A549 (cell line): ENCODE measurements around the gene ZNF23. TPM values are rescaled to one million over a fixed set of nuclear protein-coding genes. Genes with fewer than 3 reads are reported as not detected.

Experiments used
- ATAC-seq, 2 experiments: fragments of 200-7000 bp in 1 of 2; fragments of >200 bp in 1 of 2; cut with Nextera tagmentation in 1 of 2; cut with Tn5 transposase in 1 of 2; 3 replicates each; pipeline versions ENCODE4 v1.8.0 to v1.9.1; 2018 to 2020; ENCODE audit warnings: mild to moderate bottlenecking in 1 of 2, moderate library complexity in 1 of 2
- CTCF ChIA-PET: fragments of 300-600 bp; sonication (Branson Sonifier 250); formaldehyde crosslinking; extraction: SDS; loops from one replicate; lab custom pipeline; 2021; ENCODE audit warnings: antibody characterized with exemption, inconsistent platforms; lab: Yijun Ruan, JAX
- POLR2A ChIA-PET: fragments of 350-600 bp; formaldehyde crosslinking; extraction: SDS; loops from one replicate; lab custom pipeline; 2021; ENCODE audit warnings: antibody characterized with exemption, inconsistent platforms; lab: Yijun Ruan, JAX
- DNase-seq, 2 experiments: peaks; one replicate each; pipeline versions ENCODE4 v3.0.0 to v3.0.0-alpha.2; 2011 to 2016; ENCODE audit warnings: low read depth in 1 of 2, low spot score in 1 of 2
- FAIRE-seq: peaks from 2 replicates; lab custom pipeline; 2011; peaks lifted over from hg19 to GRCh38; lab: Jason Lieb, UNC
- H3K27ac ChIP-seq, 2 experiments: fragments of >200 bp; sonication (Bioruptor Twin); formaldehyde crosslinking; 3 replicates each; pipeline ENCODE4 v1.5.1; 2016 to 2017
- H3K4me1 ChIP-seq: fragments of >200 bp; sonication (Bioruptor Twin); formaldehyde crosslinking; 3 replicates; pipeline ENCODE4 v1.6.1; 2016
- H3K4me2 ChIP-seq: fragments of >200 bp; sonication (Bioruptor Twin); formaldehyde crosslinking; 3 replicates; pipeline ENCODE4 v1.6.1; 2016
- H3K4me3 ChIP-seq: fragments of >200 bp; sonication (Bioruptor Twin); formaldehyde crosslinking; 3 replicates; pipeline ENCODE4 v1.5.1; 2016
- H3K9me3 ChIP-seq: fragments of >200 bp; sonication (Bioruptor Twin); formaldehyde crosslinking; 3 replicates; pipeline ENCODE4 v1.6.1; 2016
- ATOH8 ChIP-seq: fragments of 250-450 bp; sonication (Bioruptor Pico); IDR thresholded peaks from 2 replicates; pipeline ENCODE4 v1.5.0; 2020; ENCODE audit warnings: low read depth, mild to moderate bottlenecking, moderate library complexity
- CBX8 ChIP-seq: fragments of 200-600 bp; sonication (generic); IDR thresholded peaks from 2 replicates; pipeline ENCODE4 v1.6.1; 2016
- CEBPB ChIP-seq, 2 experiments: fragments of >200 bp in 1 of 2; sonication (Bioruptor Twin) in 1 of 2; formaldehyde crosslinking in 1 of 2; IDR thresholded peaks; 2 replicates each; pipeline ENCODE4 v1.6.1; 2012 to 2016
- CHD2 ChIP-seq: fragments of 150-350 bp; IDR thresholded peaks from 2 replicates; pipeline ENCODE4 v1.6.1; 2014; ENCODE audit warnings: low read length; ENCODE audit not compliant: partially characterized antibody
- CTCF ChIP-seq: fragments of >200 bp; sonication (Bioruptor Twin); formaldehyde crosslinking; IDR thresholded peaks from 3 replicates; pipeline ENCODE4 v1.5.1; 2016
- E2F6 ChIP-seq: IDR thresholded peaks from 2 replicates; pipeline ENCODE4 v1.6.1; 2012; ENCODE audit warnings: low read depth, borderline replicate concordance
- EHMT2 ChIP-seq: fragments of 200-600 bp; sonication (generic); IDR thresholded peaks from 2 replicates; pipeline ENCODE4 v1.6.1; 2016; ENCODE audit warnings: antibody characterized with exemption, low read depth, mild to moderate bottlenecking, moderate library complexity
- ESRRA ChIP-seq: fragments of 150-350 bp; IDR thresholded peaks from 2 replicates; pipeline ENCODE4 v1.6.1; 2014; ENCODE audit warnings: mild to moderate bottlenecking, low read length, borderline replicate concordance
- FOSB ChIP-seq: fragments of 250-450 bp; sonication (Bioruptor Pico); IDR thresholded peaks from 2 replicates; pipeline ENCODE4 v1.5.0; 2020; ENCODE audit warnings: mild to moderate bottlenecking, moderate library complexity
- GATA3 ChIP-seq: IDR thresholded peaks from 2 replicates; pipeline ENCODE4 v1.6.1; 2012; ENCODE audit warnings: borderline replicate concordance
- HEYL ChIP-seq: fragments of 250-450 bp; sonication (Bioruptor Pico); IDR thresholded peaks from 2 replicates; pipeline ENCODE4 v1.8.0; 2021; ENCODE audit warnings: mild to moderate bottlenecking, moderate library complexity
- HMGXB4 ChIP-seq: fragments of 250-450 bp; sonication (Bioruptor Pico); IDR thresholded peaks from 2 replicates; pipeline ENCODE4 v1.5.0; 2021; ENCODE audit warnings: mild to moderate bottlenecking, moderate library complexity, borderline replicate concordance
- HOXA7 ChIP-seq: fragments of 250-450 bp; sonication (Bioruptor Pico); IDR thresholded peaks from 2 replicates; pipeline ENCODE4 v1.5.0; 2020; ENCODE audit warnings: mild to moderate bottlenecking, moderate library complexity
- JUN ChIP-seq, 2 experiments: fragments of >200 bp; sonication (Bioruptor Twin); formaldehyde crosslinking; IDR thresholded peaks; 2 replicates in 1 of 2; 3 replicates in 1 of 2; pipeline ENCODE4 v1.6.1; 2016 to 2017
- KDM1A ChIP-seq: fragments of 200-600 bp; sonication (generic); IDR thresholded peaks from 2 replicates; pipeline ENCODE4 v1.6.1; 2016; ENCODE audit warnings: low read depth, mild to moderate bottlenecking
- KDM5A ChIP-seq: fragments of 200-600 bp; sonication (generic); IDR thresholded peaks from 2 replicates; pipeline ENCODE4 v1.6.1; 2016; ENCODE audit warnings: antibody characterized with exemption, mild to moderate bottlenecking
- MAFK ChIP-seq: fragments of 450-650 bp; IDR thresholded peaks from 2 replicates; pipeline ENCODE4 v1.6.1; 2014; ENCODE audit not compliant: partially characterized antibody
- RARB ChIP-seq: fragments of 250-450 bp; sonication (Bioruptor Pico); IDR thresholded peaks from 2 replicates; pipeline ENCODE4 v1.8.0; 2021; ENCODE audit warnings: mild to moderate bottlenecking, moderate library complexity
- REST ChIP-seq: fragments of 200-600 bp; sonication (generic); IDR thresholded peaks from 2 replicates; pipeline ENCODE4 v1.6.1; 2016; ENCODE audit warnings: antibody characterized with exemption, mild to moderate bottlenecking, moderate library complexity
- RNF2 ChIP-seq: fragments of 200-600 bp; sonication (generic); IDR thresholded peaks from 2 replicates; pipeline ENCODE4 v1.6.1; 2016; ENCODE audit warnings: low read depth, mild to moderate bottlenecking, antibody characterized with exemption, moderate library complexity, borderline replicate concordance
- TP53 ChIP-seq: fragments of 250-450 bp; sonication (Bioruptor Pico); IDR thresholded peaks from 2 replicates; pipeline ENCODE4 v1.5.0; 2021; ENCODE audit warnings: mild to moderate bottlenecking, moderate library complexity
- ZFP36 ChIP-seq: fragments of 450-650 bp; IDR thresholded peaks from 2 replicates; pipeline ENCODE4 v1.6.1; 2014; ENCODE audit warnings: borderline replicate concordance; ENCODE audit not compliant: partially characterized antibody
- ZNF302 ChIP-seq: fragments of 250-450 bp; sonication (Bioruptor Pico); IDR thresholded peaks from 2 replicates; pipeline ENCODE4 v1.9.0; 2021; ENCODE audit warnings: inconsistent platforms, mild to moderate bottlenecking, moderate library complexity
- WGBS: methylation state at CpG from one replicate; pipeline ENCODE4 v1.1.6; 2017; ENCODE audit errors: missing lambda C conversion rate; 5-methylcytosine and 5-hydroxymethylcytosine counted together
- polyA plus RNA-seq, 4 experiments: library from polyadenylated mRNA; depleted of rRNA in 3 of 4; stranded (reverse); fragments of >200 nt; fragmentation: RNase III in 1 of 4; extraction: RNeasy Plus Mini Kit Qiagen cat#74134 plus additional on column Dnase treatment in 1 of 4; gene quantifications; 2 replicates in 3 of 4; 3 replicates in 1 of 4; pipeline ENCODE4 v1.2.3, GENCODE V29; 2011 to 2017

Gene ZNF23
- polyA plus RNA-seq, 2 of the 4 experiments (the other 2 are of a cell fraction): 7.1 to 8.7 TPM

GRCh38 chr16:71426880-71427615 is 35.0 kb downstream of the ZNF23 start:
- Histone ChIP-seq H3K27ac (peak overlapping the region in 1 of 2 experiments; percentile 36; a peak in 2 of 6 replicates), H3K4me3 (no peak overlapping the region; the same call in 2 of the 3 replicates), H3K4me1 (peaks cover 5% of the 10 kb centered on the region; the same call in 1 of the 3 replicates), H3K4me2 (peak overlapping the region; percentile 80), H3K9me3 (peaks cover 14% of the 10 kb centered on the region; the same call in 2 of the 3 replicates)
- POLR2A ChIA-PET: interaction anchor here (1.0 to 2.3 kb wide), 2 partner anchors 35 to 138 kb away, joined by 5 to 18 read pairs; partner anchors contain the start of gene ZNF23
- ATAC-seq (no peak; a peak in 3 of 6 replicates), DNase-seq (peak in 1 of 2 experiments; percentile 52), FAIRE-seq (no peak)
- CTCF ChIA-PET: interaction anchor here (0.9 to 2.3 kb wide), 4 partner anchors 14 to 184 kb away, joined by 3 to 11 read pairs (median 4); no protein-coding TSS in a partner anchor
- peak; percentile 91; the same call in 1 of the 2 replicates for TF ChIP-seq FOSB (CRISPR knock-in tag)
- 0 out of 2 replicates have a peak, but pooled peaks have one; percentile 22 for TF ChIP-seq KDM1A
- TF ChIP-seq ZFP36: no peak
- TF ChIP-seq JUN (IDR thresholded peaks at IDR 0.05): 0 out of 5 replicates have a peak, but pooled peaks of 1 of the 2 experiments have one; percentile 14
- 6% methylated on average over 12 of the region's 12 CpGs for WGBS

- Histone ChIP-seq H3K4me2 (peak overlapping the region; percentile 80), H3K4me3 (peak overlapping the region; percentile 50), H3K4me1 (peaks cover 5% of the 10 kb centered on the region; the same call in 1 of the 3 replicates), H3K9me3 (peaks cover 14% of the 10 kb centered on the region; the same call in 2 of the 3 replicates), H3K27ac (peak overlapping the region; percentile 18 to 69; a peak in 2 of 6 replicates)
- WGBS: 13% methylated on average over 18 of the region's 48 CpGs
- ATAC-seq (peak; percentile 94 to 97), FAIRE-seq (peak; percentile 99), DNase-seq (peak; percentile 97 to 98)
- POLR2A ChIA-PET: interaction anchor here (1.0 to 2.3 kb wide), 2 partner anchors 36 to 139 kb away, joined by 5 to 18 read pairs; partner anchors contain the start of gene ZNF23
- CTCF ChIA-PET: interaction anchor here (1.2 to 2.3 kb wide), 3 partner anchors 13 to 184 kb away, joined by 3 to 11 read pairs (median 6); no protein-coding TSS in a partner anchor
- TF ChIP-seq MAFK: no peak
- TF ChIP-seq E2F6: peak; percentile 41; the same call in 1 of the 2 replicates
- TF ChIP-seq CBX8: no peak
- TF ChIP-seq ESRRA: peak; percentile 58; the same call in 1 of the 2 replicates
- TF ChIP-seq HMGXB4 (CRISPR knock-in tag): no peak
- TF ChIP-seq GATA3: no peak; the same call in 1 of the 2 replicates
- TF ChIP-seq RARB (CRISPR knock-in tag): peak; percentile 92
- TF ChIP-seq RNF2: no peak
- no peak for TF ChIP-seq CHD2
- TF ChIP-seq CEBPB (IDR thresholded peaks at IDR 0.05): peak in 1 of 2 experiments; percentile 54; a peak in 2 of 4 replicates
- peak; percentile 85; the same call in 1 of the 2 replicates for TF ChIP-seq TP53 (CRISPR knock-in tag)
- peak; percentile 78 for TF ChIP-seq HOXA7 (CRISPR knock-in tag)
- TF ChIP-seq KDM5A: no peak
- no peak for TF ChIP-seq CTCF
- no peak for TF ChIP-seq REST
- no peak for TF ChIP-seq ZNF302 (CRISPR knock-in tag)
- no peak; the same call in 1 of the 2 replicates for TF ChIP-seq ATOH8 (CRISPR knock-in tag)
- no peak; the same call in none of the 2 replicates for TF ChIP-seq FOSB (CRISPR knock-in tag)
- TF ChIP-seq HEYL: no peak
- TF ChIP-seq EHMT2: no peak
These were observed 35.8 kb downstream of the ZNF23 start for GRCh38 chr16:71426069-71426879.
